Measurements from ENCODE around the gene CREB3. TPM values are rescaled to one million over a fixed set of nuclear protein-coding genes. Genes with fewer than 3 reads are reported as not detected.

CREB3 gene
- polyA plus RNA-seq, 1 donor from 2014 or later = 88.4 TPM

- Histone ChIP-seq H3K9me2 (ENCODE audit: insufficient read depth, low read length) (no peaks in the 10 kb centered on the region), H3F3A (ENCODE audit: insufficient read depth, low read length, poor library complexity, severe bottlenecking) (no peaks in the 10 kb centered on the region), H3K27me3 (ENCODE audit: insufficient read depth, low read depth, low read length) (no peaks in the 10 kb centered on the region), H3K4me2 (ENCODE audit: low read length) (no peak overlapping the region), H2AFZ (ENCODE audit: low read depth, low read length) (no peak overlapping the region), H3K4me3 (ENCODE audit: low read length) (no peak overlapping the region), H4K20me1 (ENCODE audit: insufficient read depth) (no peaks in the 10 kb centered on the region), H3K27ac (ENCODE audit: low read length) (no peak overlapping the region), H3K79me2 (replicated peaks; ENCODE audit: insufficient read depth, low read length) (peaks cover 31% of the 10 kb centered on the region), H3K36me3 (ENCODE audit: insufficient read depth, low read length) (no peaks in the 10 kb centered on the region), H3K9me3 (ENCODE audit: low read length) (no peaks in the 10 kb centered on the region), H3K9ac (ENCODE audit: low read length) (no peak overlapping the region)
- no peak for TF ChIP-seq MXI1 (conservative IDR thresholded peaks at IDR 0.05; ENCODE audit: poor library complexity, severe bottlenecking)
- TF ChIP-seq TAF1 (IDR thresholded peaks at IDR 0.05; ENCODE audit: low read depth) = no peak
- no peak for TF ChIP-seq EP300 (conservative IDR thresholded peaks at IDR 0.05; ENCODE audit: poor library complexity, severe bottlenecking)
These were observed 4.2 kb upstream of the CREB3 start for GRCh38 chr9:35728041-35728971.

- H3K27me3 ChIP-seq (ENCODE audit: insufficient read depth, low read depth, low read length) = no peaks in the 10 kb centered on the region
- TF ChIP-seq EP300 (conservative IDR thresholded peaks at IDR 0.05; ENCODE audit: poor library complexity, severe bottlenecking) (no peak), TAF1 (IDR thresholded peaks at IDR 0.05; ENCODE audit: low read depth) (no peak), EZH2 (IDR thresholded peaks at IDR 0.05; ENCODE audit: borderline replicate concordance, insufficient read depth, low read length, poor library complexity, severe bottlenecking) (no peak), CTCF (IDR thresholded peaks at IDR 0.05; ENCODE audit: poor library complexity, severe bottlenecking) (no peak), MXI1 (conservative IDR thresholded peaks at IDR 0.05; ENCODE audit: poor library complexity, severe bottlenecking) (no peak), POLR2AphosphoS5 (IDR thresholded peaks at IDR 0.05) (no peak), RAD21 (conservative IDR thresholded peaks at IDR 0.05) (no peak), SMC3 (conservative IDR thresholded peaks at IDR 0.05; ENCODE audit: poor library complexity) (no peak)
- TF ChIP-seq, protein P1, sequence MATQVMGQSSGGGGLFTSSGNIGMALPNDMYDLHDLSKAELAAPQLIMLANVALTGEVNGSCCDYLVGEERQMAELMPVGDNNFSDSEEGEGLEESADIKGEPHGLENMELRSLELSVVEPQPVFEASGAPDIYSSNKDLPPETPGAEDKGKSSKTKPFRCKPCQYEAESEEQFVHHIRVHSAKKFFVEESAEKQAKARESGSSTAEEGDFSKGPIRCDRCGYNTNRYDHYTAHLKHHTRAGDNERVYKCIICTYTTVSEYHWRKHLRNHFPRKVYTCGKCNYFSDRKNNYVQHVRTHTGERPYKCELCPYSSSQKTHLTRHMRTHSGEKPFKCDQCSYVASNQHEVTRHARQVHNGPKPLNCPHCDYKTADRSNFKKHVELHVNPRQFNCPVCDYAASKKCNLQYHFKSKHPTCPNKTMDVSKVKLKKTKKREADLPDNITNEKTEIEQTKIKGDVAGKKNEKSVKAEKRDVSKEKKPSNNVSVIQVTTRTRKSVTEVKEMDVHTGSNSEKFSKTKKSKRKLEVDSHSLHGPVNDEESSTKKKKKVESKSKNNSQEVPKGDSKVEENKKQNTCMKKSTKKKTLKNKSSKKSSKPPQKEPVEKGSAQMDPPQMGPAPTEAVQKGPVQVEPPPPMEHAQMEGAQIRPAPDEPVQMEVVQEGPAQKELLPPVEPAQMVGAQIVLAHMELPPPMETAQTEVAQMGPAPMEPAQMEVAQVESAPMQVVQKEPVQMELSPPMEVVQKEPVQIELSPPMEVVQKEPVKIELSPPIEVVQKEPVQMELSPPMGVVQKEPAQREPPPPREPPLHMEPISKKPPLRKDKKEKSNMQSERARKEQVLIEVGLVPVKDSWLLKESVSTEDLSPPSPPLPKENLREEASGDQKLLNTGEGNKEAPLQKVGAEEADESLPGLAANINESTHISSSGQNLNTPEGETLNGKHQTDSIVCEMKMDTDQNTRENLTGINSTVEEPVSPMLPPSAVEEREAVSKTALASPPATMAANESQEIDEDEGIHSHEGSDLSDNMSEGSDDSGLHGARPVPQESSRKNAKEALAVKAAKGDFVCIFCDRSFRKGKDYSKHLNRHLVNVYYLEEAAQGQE (IDR thresholded peaks at IDR 0.05; ENCODE audit: borderline replicate concordance) = no peak
- H3K9ac ChIP-seq (ENCODE audit: low read length) = no peak overlapping the region
- peaks cover 31% of the 10 kb centered on the region for H3K79me2 ChIP-seq (replicated peaks; ENCODE audit: insufficient read depth, low read length)
- no peak overlapping the region for H3K27ac ChIP-seq (ENCODE audit: low read length)
- H3F3A ChIP-seq (ENCODE audit: insufficient read depth, low read length, poor library complexity, severe bottlenecking) = no peaks in the 10 kb centered on the region
- H3K4me3 ChIP-seq (ENCODE audit: low read length) = peak overlapping the region; percentile 81
- no peak overlapping the region for H3K4me2 ChIP-seq (ENCODE audit: low read length)
- no peaks in the 10 kb centered on the region for H3K9me2 ChIP-seq (ENCODE audit: insufficient read depth, low read length)
- no peaks in the 10 kb centered on the region for H4K20me1 ChIP-seq (ENCODE audit: insufficient read depth)
- H3K36me3 ChIP-seq (ENCODE audit: insufficient read depth, low read length) = no peaks in the 10 kb centered on the region
- no peaks in the 10 kb centered on the region for H3K9me3 ChIP-seq (ENCODE audit: low read length)
- H2AFZ ChIP-seq (ENCODE audit: low read depth, low read length) = no peak overlapping the region
These were observed 3.4 kb upstream of the CREB3 start for GRCh38 chr9:35729101-35729500.

Data from neural cell (in vitro differentiated cells).